ENCODE measurements around the gene VSIG2.

The VSIG2 gene

GRCh38 chr11:124738713-124739478 lies 13.2 kb downstream of the VSIG2 start:
- no peak for TF ChIP-seq CTCF (conservative IDR thresholded peaks at IDR 0.05)
- peak overlapping the region; percentile 21; the same call in 1 of the 2 replicates for H3K27ac ChIP-seq

GRCh38 chr11:124737638-124738305 lies 14.3 kb downstream of the VSIG2 start:
- TF ChIP-seq CTCF (conservative IDR thresholded peaks at IDR 0.05), result no peak
- H3K27ac ChIP-seq, result no peak overlapping the region

GRCh38 chr11:124736736-124737135 lies 15.3 kb downstream of the VSIG2 start:
- H3K27ac ChIP-seq, result no peak overlapping the region
- no peak for TF ChIP-seq CTCF (conservative IDR thresholded peaks at IDR 0.05)

GRCh38 chr11:124732230-124732629 lies 19.8 kb downstream of the VSIG2 start:
- no peak overlapping the region for H3K27ac ChIP-seq
- no peak for TF ChIP-seq CTCF (conservative IDR thresholded peaks at IDR 0.05)

DNA sequence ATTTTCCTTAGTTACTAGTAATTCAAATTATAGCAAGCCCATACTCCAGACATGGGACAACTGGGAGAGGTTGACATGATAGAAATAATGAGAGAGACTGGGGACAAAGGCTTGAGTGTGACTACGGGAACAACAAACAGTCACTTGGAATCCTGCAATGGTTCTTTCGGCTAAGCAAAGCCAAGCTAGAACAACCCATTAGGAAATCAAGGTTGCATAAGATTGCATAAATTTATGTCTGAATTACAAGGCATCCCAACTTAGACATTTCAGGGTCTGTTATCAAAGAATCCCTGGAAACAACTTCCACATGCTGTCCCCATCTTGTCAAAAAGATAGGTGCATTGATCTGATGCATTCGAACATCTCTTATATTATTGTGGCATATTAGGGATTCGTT lies 22.5 kb downstream of the VSIG2 start:
- TF ChIP-seq CTCF (conservative IDR thresholded peaks at IDR 0.05), result no peak
- no peak overlapping the region for H3K27ac ChIP-seq

DNA sequence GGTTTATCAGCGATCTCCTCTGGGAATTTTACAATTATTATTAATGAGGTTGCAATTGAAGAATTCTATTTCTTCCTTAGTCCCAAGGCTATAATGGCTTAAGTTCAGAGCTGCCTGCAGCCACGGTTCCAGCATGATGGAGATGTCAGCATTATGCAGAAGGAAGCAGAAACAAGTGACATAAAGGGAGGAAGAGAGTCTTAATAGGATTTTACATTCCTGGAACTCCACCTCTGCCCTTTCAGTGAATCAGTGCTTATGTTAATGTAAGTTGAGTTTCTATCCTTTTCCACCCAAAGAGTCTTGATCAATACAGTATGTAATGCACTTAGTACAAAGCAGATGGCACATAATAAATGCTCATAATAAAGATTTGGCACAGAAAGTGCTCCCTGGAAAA lies 23.9 kb downstream of the VSIG2 start:
- no peak for TF ChIP-seq CTCF (conservative IDR thresholded peaks at IDR 0.05)
- H3K27ac ChIP-seq, result no peak overlapping the region

GRCh38 chr11:124727474-124727873 lies 24.6 kb downstream of the VSIG2 start:
- no peak overlapping the region for H3K27ac ChIP-seq
- TF ChIP-seq CTCF (conservative IDR thresholded peaks at IDR 0.05), result no peak
